Coronary artery (tissue), 2 donors: ENCODE measurements around the gene ARHGAP18.
A peak's percentile ranks its signal among the peaks of the same experiment; 100 is the strongest.

Source experiments
- DNase-seq: peaks from one replicate; pipeline ENCODE4 v3.0.0-alpha.2; 2017; ENCODE audit warnings: low spot score
- H3K27ac ChIP-seq, 2 donors: fragments of 200-600 bp; sonication (generic); one replicate each; pipeline ENCODE4 v1.5.1; 2016 to 2019
- H3K4me3 ChIP-seq: fragments of 200-600 bp; sonication (generic); 2 replicates; pipeline ENCODE4 v1.5.1; 2016; ENCODE audit warnings: mild to moderate bottlenecking, moderate library complexity
- CTCF ChIP-seq: fragments of 200-600 bp; sonication (generic); IDR thresholded peaks from one replicate; pipeline ENCODE4 v1.5.1; 2019; ENCODE audit warnings: antibody characterized with exemption

ARHGAP18 gene

DNA sequence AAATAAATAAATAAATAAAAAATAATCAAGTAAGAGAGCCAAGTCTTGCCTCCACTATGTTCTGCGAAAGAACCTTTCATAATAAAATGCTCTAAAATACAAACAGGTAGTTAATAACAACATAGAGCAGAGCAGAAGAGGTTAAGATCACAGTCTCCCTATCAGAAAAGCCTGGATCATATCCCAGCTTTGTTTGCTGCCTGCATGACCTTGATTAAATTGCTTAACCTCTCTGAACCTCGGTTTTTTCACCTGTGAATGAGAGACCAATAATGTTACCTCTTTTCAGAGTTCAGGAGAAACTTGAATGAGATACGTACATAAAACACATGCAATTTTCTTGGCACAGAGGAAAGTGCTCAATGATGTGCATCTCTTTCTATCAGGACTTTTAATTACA is 44.4 kb downstream of the ARHGAP18 start:
- TF ChIP-seq CTCF, result no peak
- H3K27ac ChIP-seq, result no peak overlapping the region
- no peak overlapping the region for H3K4me3 ChIP-seq
- DNase-seq, result no peak

- Histone ChIP-seq H3K27ac (no peak overlapping the region), H3K4me3 (no peak overlapping the region)
- no peak for TF ChIP-seq CTCF
- no peak for DNase-seq
Observed at GRCh38 chr6:129663531-129663930, 46.4 kb downstream of the ARHGAP18 start.

- H3K27ac ChIP-seq, result no peak overlapping the region
- no peak for DNase-seq
- no peak overlapping the region for H3K4me3 ChIP-seq
- no peak for TF ChIP-seq CTCF
Observed at GRCh38 chr6:129662980-129663431, 47.0 kb downstream of the ARHGAP18 start.

DNA sequence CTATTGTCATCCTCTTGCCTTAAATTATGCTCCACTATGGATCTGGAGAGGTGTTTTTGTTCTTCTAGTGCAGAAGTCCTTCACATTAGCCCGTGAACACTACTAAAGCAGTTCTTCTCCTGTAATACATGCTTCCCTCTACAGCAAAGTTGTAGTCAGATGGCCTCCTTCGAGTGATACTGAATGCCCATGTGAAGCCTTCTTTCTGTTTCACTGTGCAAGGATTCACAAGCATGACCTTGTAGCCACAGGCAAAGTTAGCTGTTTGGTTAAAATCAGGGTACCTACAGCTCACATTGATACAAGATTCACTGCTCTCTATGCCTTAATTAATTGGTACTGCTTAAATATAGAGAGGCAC is 47.6 kb downstream of the ARHGAP18 start:
- TF ChIP-seq CTCF, result no peak
- DNase-seq, result no peak
- Histone ChIP-seq H3K27ac (no peak overlapping the region), H3K4me3 (no peak overlapping the region)

DNA sequence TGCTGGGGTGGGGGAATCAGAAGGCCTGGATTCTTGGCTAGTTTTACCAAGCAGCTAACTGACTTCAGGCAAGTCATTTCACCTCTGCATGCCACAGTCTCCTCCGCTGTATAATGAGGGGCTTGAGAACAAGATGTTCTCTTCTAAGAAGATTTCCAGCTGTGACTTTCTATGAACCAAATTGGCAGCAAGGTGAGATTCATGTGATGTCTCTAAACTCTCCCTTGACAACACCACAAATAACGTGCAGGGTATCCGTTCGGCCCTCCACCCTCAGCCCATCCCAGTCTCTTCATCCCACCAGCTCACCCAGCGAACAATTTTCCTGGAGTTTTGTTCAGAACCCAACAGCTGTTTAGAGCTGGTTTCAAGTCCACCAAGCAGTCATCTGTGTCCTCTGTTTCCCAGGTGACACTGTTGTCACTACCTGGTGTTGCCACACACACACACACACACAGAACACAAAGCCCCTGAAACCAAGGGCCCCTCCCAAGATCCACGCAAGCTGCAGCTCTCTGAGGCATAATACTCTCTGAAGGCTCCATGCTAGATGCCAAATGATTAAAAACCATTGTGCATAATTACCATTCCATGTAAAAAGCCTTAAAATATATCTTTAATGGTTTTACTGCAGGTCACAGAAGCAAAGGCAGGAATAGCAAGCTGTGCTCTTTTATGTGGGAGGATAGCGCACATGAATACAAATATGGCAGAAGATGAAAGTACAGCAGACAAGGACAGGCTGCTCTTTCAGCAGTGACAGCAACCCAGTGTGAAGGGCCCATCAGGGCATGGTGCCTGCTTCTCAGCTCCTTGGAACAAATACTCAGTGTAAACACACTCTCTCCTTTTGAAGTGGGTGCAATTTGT is 48.2 kb downstream of the ARHGAP18 start:
- Histone ChIP-seq H3K27ac (no peak overlapping the region), H3K4me3 (no peak overlapping the region)
- DNase-seq, result no peak
- no peak for TF ChIP-seq CTCF

DNA sequence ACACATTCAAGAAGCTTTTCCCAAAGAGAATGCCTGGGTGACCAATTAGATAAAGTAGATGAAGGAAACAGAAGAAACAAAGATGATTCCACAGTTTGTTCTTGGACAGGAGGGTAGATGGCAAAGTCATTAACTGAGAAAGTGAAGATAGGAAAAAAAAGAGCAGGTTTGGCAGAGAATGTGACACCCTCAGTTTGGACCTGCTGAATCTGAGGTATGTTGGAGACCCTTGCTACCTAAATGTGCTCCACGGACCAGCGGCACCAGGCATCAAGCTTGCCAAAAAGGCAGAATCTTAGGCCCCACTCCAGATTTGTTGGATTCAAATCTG is 49.7 kb downstream of the ARHGAP18 start:
- peak overlapping the region; percentile 22 for H3K4me3 ChIP-seq
- no peak for TF ChIP-seq CTCF
- DNase-seq, result no peak
- peak overlapping the region in 1 of 2 donors; percentile 9 for H3K27ac ChIP-seq
